Neural cell (in vitro differentiated cells): ENCODE measurements around the gene BTG2. TPM values are rescaled to one million over a fixed set of nuclear protein-coding genes. Genes with fewer than 3 reads are reported as not detected.

Experiments used
- H2AFZ ChIP-seq: fragments of 200-600, 300-800 bp; sonication (generic), shearing (Covaris generic); 2 replicates; pipeline ENCODE4 v1.6.0; 2014; ENCODE audit warnings: low read depth, mild to moderate bottlenecking, antibody characterized with exemption, low read length, moderate library complexity
- H3F3A ChIP-seq: fragments of 200-600 bp; shearing (Covaris generic); 2 replicates; pipeline ENCODE4 v1.6.1; 2016; ENCODE audit warnings: mild to moderate bottlenecking, moderate library complexity, mixed read lengths, antibody characterized with exemption, low read length; ENCODE audit not compliant: insufficient read depth, poor library complexity, severe bottlenecking
- H3K27ac ChIP-seq: fragments of 200-600, 300-800 bp; sonication (generic), shearing (Covaris generic); 2 replicates; pipeline ENCODE4 v1.5.1; 2014; ENCODE audit warnings: mild to moderate bottlenecking, low read length, moderate library complexity
- H3K27me3 ChIP-seq: fragments of 300-800, 200-600 bp; sonication (generic), shearing (Covaris generic); 2 replicates; pipeline ENCODE4 v1.6.0; 2014; ENCODE audit warnings: mild to moderate bottlenecking, low read depth, low read length, moderate library complexity; ENCODE audit not compliant: insufficient read depth
- H3K36me3 ChIP-seq: fragments of 300-800, 200-600 bp; sonication (generic), shearing (Covaris generic); 2 replicates; pipeline ENCODE4 v1.5.1; 2014; ENCODE audit warnings: mild to moderate bottlenecking, antibody characterized with exemption, low read length, moderate library complexity; ENCODE audit not compliant: insufficient read depth
- H3K4me2 ChIP-seq: fragments of 300-800, 200-600 bp; sonication (generic), shearing (Covaris generic); 2 replicates; pipeline ENCODE4 v1.6.0; 2014; ENCODE audit warnings: mild to moderate bottlenecking, low read length
- H3K4me3 ChIP-seq: fragments of 300-800, 200-600 bp; sonication (generic), shearing (Covaris generic); 2 replicates; pipeline ENCODE4 v1.5.1; 2014; ENCODE audit warnings: mild to moderate bottlenecking, low read length, moderate library complexity
- H3K79me2 ChIP-seq: fragments of 200-600 bp; shearing (Covaris generic); replicated peaks from 2 replicates; pipeline ENCODE4 v1.6.0; 2014; ENCODE audit warnings: mild to moderate bottlenecking, low read length, moderate library complexity; ENCODE audit not compliant: insufficient read depth
- H3K9ac ChIP-seq: fragments of 300-800, 200-600 bp; sonication (generic), shearing (Covaris generic); 2 replicates; pipeline ENCODE4 v1.6.1; 2016; ENCODE audit warnings: mild to moderate bottlenecking, low read length, mixed read lengths
- H3K9me2 ChIP-seq: fragments of 200-600 bp; shearing (Covaris generic); 2 replicates; pipeline ENCODE4 v1.6.1; 2016; ENCODE audit warnings: mild to moderate bottlenecking, low read length, mixed read lengths; ENCODE audit not compliant: insufficient read depth
- H3K9me3 ChIP-seq: fragments of 200-600, 300-800 bp; sonication (generic), shearing (Covaris generic); 2 replicates; pipeline ENCODE4 v1.6.1; 2016; ENCODE audit warnings: mild to moderate bottlenecking, mixed run types, low read length, moderate library complexity, mixed read lengths
- H4K20me1 ChIP-seq: fragments of 200-600 bp; shearing (Covaris generic); 2 replicates; pipeline ENCODE4 v1.6.1; 2016; ENCODE audit warnings: mild to moderate bottlenecking, mixed run types; ENCODE audit not compliant: insufficient read depth
- EP300 ChIP-seq: fragments of 450-650 bp; conservative IDR thresholded peaks from 2 replicates; pipeline ENCODE4 v1.6.1; 2014; ENCODE audit warnings: antibody characterized with exemption, mild to moderate bottlenecking, moderate library complexity; ENCODE audit not compliant: poor library complexity, severe bottlenecking
- EZH2 ChIP-seq: fragments of 200-600, 300-800 bp; shearing (Covaris generic), sonication (generic); IDR thresholded peaks from 2 replicates; pipeline ENCODE4 v1.6.1; 2014; ENCODE audit warnings: antibody characterized with exemption, low read length, borderline replicate concordance, mild to moderate bottlenecking; ENCODE audit not compliant: insufficient read depth, poor library complexity, severe bottlenecking
- MXI1 ChIP-seq: fragments of 450-650 bp; conservative IDR thresholded peaks from 2 replicates; pipeline ENCODE4 v1.6.1; 2014; ENCODE audit warnings: antibody characterized with exemption, mild to moderate bottlenecking; ENCODE audit not compliant: poor library complexity, severe bottlenecking
- POLR2AphosphoS5 ChIP-seq: IDR thresholded peaks from 2 replicates; pipeline ENCODE4 v1.6.1; 2012
- RAD21 ChIP-seq: fragments of 450-650 bp; conservative IDR thresholded peaks from 2 replicates; pipeline ENCODE4 v1.6.1; 2014; ENCODE audit warnings: antibody characterized with exemption, mild to moderate bottlenecking, moderate library complexity
- SMC3 ChIP-seq: fragments of 450-650 bp; conservative IDR thresholded peaks from 2 replicates; pipeline ENCODE4 v1.6.1; 2014; ENCODE audit warnings: antibody characterized with exemption, mild to moderate bottlenecking, moderate library complexity; ENCODE audit not compliant: poor library complexity
- TAF1 ChIP-seq: IDR thresholded peaks from 2 replicates; pipeline ENCODE4 v1.6.1; 2012; ENCODE audit warnings: low read depth
- polyA plus RNA-seq: library from polyadenylated mRNA; depleted of rRNA; stranded (reverse); fragments of >200 nt; gene quantifications from 2 replicates; pipeline ENCODE4 v1.2.3, GENCODE V29; 2014
- TF ChIP-seq, protein P1 (sequence below): fragments of 450-650 bp; IDR thresholded peaks from 2 replicates; pipeline ENCODE4 v1.5.1; 2014; ENCODE audit warnings: antibody characterized with exemption, mild to moderate bottlenecking, moderate library complexity; ENCODE audit not compliant: poor library complexity, severe bottlenecking
- TF ChIP-seq, protein P2 (sequence below): IDR thresholded peaks from 2 replicates; pipeline ENCODE4 v1.6.1; 2012; ENCODE audit warnings: borderline replicate concordance

Gene BTG2
- polyA plus RNA-seq, 1 donor from 2014 or later, result 4.1 TPM

DNA sequence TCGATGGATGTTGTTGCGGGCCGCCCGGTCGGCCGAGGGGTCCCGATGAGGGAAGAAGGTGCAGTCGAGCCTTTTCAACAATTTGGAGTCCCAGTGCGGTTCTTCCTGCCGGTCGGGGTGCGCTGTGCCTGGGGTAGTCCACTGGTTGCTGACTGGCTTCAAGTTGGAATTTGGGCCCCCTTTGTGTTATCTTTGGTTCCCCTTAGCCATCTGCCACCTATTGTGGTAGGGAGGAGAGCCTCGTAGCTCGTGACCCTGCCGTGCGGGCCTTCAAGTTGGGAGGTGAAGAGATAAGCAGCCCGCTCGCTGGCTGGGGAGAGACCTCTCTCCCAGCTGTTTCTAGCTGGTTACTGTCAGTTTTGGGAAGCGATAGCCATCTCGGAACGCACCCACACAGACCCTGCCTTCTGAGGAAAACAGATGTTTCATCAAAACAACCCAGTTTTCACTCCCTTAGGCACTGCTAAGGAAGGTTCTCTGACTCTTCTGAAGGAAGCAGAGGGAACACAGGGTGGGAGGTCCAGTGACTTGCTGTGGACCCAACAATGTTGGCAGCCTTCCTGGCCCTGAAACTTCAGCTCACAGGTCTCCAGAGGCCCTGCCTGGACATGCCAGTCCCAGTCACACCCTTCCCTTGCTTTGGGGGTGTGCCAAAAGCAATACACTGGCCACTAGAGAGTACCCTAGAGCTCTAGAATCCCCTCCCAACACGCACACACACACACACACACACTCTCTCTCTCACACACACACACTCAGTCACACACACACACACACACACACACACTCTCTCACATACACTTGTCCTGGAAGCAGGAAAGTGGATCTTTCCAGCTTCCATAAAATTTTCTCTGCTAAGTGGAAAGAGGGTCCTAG lies 1.0 kb downstream of the BTG2 start:
- Histone ChIP-seq H3K27me3 (no peaks in the 10 kb centered on the region), H3F3A (no peaks in the 10 kb centered on the region), H3K9me3 (no peaks in the 10 kb centered on the region), H3K9ac (peak overlapping the region; percentile 95), H3K27ac (peak overlapping the region; percentile 76), H3K36me3 (no peaks in the 10 kb centered on the region), H3K79me2 (peaks cover 20% of the 10 kb centered on the region), H2AFZ (peak overlapping the region; percentile 57), H3K4me2 (peak overlapping the region; percentile 62), H3K9me2 (no peaks in the 10 kb centered on the region), H3K4me3 (peak overlapping the region; percentile 98), H4K20me1 (no peaks in the 10 kb centered on the region)
- TF ChIP-seq TAF1, result no peak
- TF ChIP-seq, protein P1, sequence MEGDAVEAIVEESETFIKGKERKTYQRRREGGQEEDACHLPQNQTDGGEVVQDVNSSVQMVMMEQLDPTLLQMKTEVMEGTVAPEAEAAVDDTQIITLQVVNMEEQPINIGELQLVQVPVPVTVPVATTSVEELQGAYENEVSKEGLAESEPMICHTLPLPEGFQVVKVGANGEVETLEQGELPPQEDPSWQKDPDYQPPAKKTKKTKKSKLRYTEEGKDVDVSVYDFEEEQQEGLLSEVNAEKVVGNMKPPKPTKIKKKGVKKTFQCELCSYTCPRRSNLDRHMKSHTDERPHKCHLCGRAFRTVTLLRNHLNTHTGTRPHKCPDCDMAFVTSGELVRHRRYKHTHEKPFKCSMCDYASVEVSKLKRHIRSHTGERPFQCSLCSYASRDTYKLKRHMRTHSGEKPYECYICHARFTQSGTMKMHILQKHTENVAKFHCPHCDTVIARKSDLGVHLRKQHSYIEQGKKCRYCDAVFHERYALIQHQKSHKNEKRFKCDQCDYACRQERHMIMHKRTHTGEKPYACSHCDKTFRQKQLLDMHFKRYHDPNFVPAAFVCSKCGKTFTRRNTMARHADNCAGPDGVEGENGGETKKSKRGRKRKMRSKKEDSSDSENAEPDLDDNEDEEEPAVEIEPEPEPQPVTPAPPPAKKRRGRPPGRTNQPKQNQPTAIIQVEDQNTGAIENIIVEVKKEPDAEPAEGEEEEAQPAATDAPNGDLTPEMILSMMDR, result no peak
- TF ChIP-seq POLR2AphosphoS5, result no peak
- no peak for TF ChIP-seq EP300
- TF ChIP-seq, protein P2, sequence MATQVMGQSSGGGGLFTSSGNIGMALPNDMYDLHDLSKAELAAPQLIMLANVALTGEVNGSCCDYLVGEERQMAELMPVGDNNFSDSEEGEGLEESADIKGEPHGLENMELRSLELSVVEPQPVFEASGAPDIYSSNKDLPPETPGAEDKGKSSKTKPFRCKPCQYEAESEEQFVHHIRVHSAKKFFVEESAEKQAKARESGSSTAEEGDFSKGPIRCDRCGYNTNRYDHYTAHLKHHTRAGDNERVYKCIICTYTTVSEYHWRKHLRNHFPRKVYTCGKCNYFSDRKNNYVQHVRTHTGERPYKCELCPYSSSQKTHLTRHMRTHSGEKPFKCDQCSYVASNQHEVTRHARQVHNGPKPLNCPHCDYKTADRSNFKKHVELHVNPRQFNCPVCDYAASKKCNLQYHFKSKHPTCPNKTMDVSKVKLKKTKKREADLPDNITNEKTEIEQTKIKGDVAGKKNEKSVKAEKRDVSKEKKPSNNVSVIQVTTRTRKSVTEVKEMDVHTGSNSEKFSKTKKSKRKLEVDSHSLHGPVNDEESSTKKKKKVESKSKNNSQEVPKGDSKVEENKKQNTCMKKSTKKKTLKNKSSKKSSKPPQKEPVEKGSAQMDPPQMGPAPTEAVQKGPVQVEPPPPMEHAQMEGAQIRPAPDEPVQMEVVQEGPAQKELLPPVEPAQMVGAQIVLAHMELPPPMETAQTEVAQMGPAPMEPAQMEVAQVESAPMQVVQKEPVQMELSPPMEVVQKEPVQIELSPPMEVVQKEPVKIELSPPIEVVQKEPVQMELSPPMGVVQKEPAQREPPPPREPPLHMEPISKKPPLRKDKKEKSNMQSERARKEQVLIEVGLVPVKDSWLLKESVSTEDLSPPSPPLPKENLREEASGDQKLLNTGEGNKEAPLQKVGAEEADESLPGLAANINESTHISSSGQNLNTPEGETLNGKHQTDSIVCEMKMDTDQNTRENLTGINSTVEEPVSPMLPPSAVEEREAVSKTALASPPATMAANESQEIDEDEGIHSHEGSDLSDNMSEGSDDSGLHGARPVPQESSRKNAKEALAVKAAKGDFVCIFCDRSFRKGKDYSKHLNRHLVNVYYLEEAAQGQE, result no peak
- no peak for TF ChIP-seq SMC3

DNA sequence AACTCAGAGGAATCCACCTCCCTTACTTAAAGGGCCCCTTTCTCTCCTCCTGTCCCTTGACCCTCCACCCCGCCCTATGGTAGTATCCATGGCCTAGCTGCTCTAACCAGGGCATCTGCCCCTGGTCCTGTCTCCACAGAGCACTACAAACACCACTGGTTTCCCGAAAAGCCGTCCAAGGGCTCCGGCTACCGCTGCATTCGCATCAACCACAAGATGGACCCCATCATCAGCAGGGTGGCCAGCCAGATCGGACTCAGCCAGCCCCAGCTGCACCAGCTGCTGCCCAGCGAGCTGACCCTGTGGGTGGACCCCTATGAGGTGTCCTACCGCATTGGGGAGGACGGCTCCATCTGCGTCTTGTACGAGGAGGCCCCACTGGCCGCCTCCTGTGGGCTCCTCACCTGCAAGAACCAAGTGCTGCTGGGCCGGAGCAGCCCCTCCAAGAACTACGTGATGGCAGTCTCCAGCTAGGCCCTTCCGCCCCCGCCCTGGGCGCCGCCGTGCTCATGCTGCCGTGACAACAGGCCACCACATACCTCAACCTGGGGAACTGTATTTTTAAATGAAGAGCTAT lies 1.7 kb downstream of the BTG2 start:
- no peak for TF ChIP-seq SMC3
- TF ChIP-seq POLR2AphosphoS5, result no peak
- no peak for TF ChIP-seq EP300
- TF ChIP-seq EZH2, result no peak
- no peak for TF ChIP-seq MXI1
- no peak for TF ChIP-seq TAF1
- TF ChIP-seq, protein P1, result no peak
- no peak for TF ChIP-seq RAD21
- TF ChIP-seq, protein P2, result no peak
- H3K27me3 ChIP-seq, result no peaks in the 10 kb centered on the region
- H3K9ac ChIP-seq, result peak overlapping the region; percentile 22
- H3K36me3 ChIP-seq, result no peaks in the 10 kb centered on the region
- no peak overlapping the region for H2AFZ ChIP-seq
- H3K79me2 ChIP-seq, result peaks cover 20% of the 10 kb centered on the region
- no peak overlapping the region for H3K27ac ChIP-seq
- H3K4me2 ChIP-seq, result peak overlapping the region; percentile 22
- H3F3A ChIP-seq, result no peaks in the 10 kb centered on the region
- no peaks in the 10 kb centered on the region for H3K9me2 ChIP-seq
- H3K9me3 ChIP-seq, result no peaks in the 10 kb centered on the region
- H3K4me3 ChIP-seq, result peak overlapping the region; percentile 98
- no peaks in the 10 kb centered on the region for H4K20me1 ChIP-seq
